HepG2 (cell line): ENCODE measurements around the gene DST. TPM values are rescaled to one million over a fixed set of nuclear protein-coding genes. Genes with fewer than 3 reads are reported as not detected.

Source experiments
- AGO2 ChIP-seq: fragments of 200-400 bp; formaldehyde crosslinking; optimal IDR thresholded peaks from 2 replicates; pipeline ENCODE3; 2017; ENCODE audit warnings: mild to moderate bottlenecking, low read depth, low read length, moderate library complexity
- ASH2L ChIP-seq: fragments of 300-600, 200-600 bp; sonication (generic); IDR thresholded peaks from 2 replicates; pipeline ENCODE4 v1.7.0; 2017; ENCODE audit warnings: low read depth, mild to moderate bottlenecking, moderate library complexity, mixed read lengths, low read length; ENCODE audit not compliant: insufficient read length
- CC2D1A ChIP-seq: sonication (generic); formaldehyde crosslinking; IDR thresholded peaks from 2 replicates; pipeline ENCODE4 v1.8.1; 2023; ENCODE audit warnings: mild to moderate bottlenecking, missing genetic modification reagents
- CENPT ChIP-seq: sonication (generic); formaldehyde crosslinking; IDR thresholded peaks from 2 replicates; pipeline ENCODE4 v1.8.0; 2022; ENCODE audit warnings: low read depth, mild to moderate bottlenecking, moderate library complexity, missing genetic modification reagents
- EEA1 ChIP-seq: sonication (generic); formaldehyde crosslinking; IDR thresholded peaks from 2 replicates; pipeline ENCODE4 v1.5.1; 2020; ENCODE audit warnings: mild to moderate bottlenecking, missing genetic modification reagents, borderline replicate concordance
- FOSL2 ChIP-seq: sonication (generic); formaldehyde crosslinking; IDR thresholded peaks from 2 replicates; pipeline ENCODE4 v1.4.0; 2020; ENCODE audit warnings: missing genetic modification reagents
- FOXK2 ChIP-seq: fragments of 450-650 bp; IDR thresholded peaks from 2 replicates; pipeline ENCODE4 v1.6.1; 2016
- HDAC6 ChIP-seq: fragments of 200-600 bp; sonication (generic); IDR thresholded peaks from 2 replicates; pipeline ENCODE4 v1.7.0; 2017; ENCODE audit warnings: mild to moderate bottlenecking, antibody characterized with exemption, low read length, low read depth
- HNRNPH1 ChIP-seq: fragments of 200-400 bp; formaldehyde crosslinking; optimal IDR thresholded peaks from 2 replicates; pipeline ENCODE3; 2017; ENCODE audit warnings: mild to moderate bottlenecking, low read depth, low read length
- KMT2A ChIP-seq: sonication (generic); formaldehyde crosslinking; IDR thresholded peaks from 2 replicates; pipeline ENCODE4 v1.4.0; 2020; ENCODE audit warnings: missing genetic modification reagents
- MXD4 ChIP-seq: IDR thresholded peaks from 2 replicates; pipeline ENCODE4 v1.6.1; 2016; ENCODE audit warnings: mild to moderate bottlenecking, missing biosample characterization, missing genetic modification reagents
- NCOA1 ChIP-seq: sonication (generic); formaldehyde crosslinking; IDR thresholded peaks from 2 replicates; pipeline ENCODE4 v1.9.0; 2021; ENCODE audit warnings: missing genetic modification reagents
- NFATC3 ChIP-seq: sonication (generic); formaldehyde crosslinking; IDR thresholded peaks from 2 replicates; pipeline ENCODE4 v1.5.1; 2020; ENCODE audit warnings: mild to moderate bottlenecking, missing genetic modification reagents
- RARG ChIP-seq: sonication (generic); formaldehyde crosslinking; IDR thresholded peaks from 2 replicates; pipeline ENCODE4 v1.4.0; 2020; ENCODE audit warnings: low read depth, mild to moderate bottlenecking, missing genetic modification reagents
- RXRA ChIP-seq: sonication (generic); formaldehyde crosslinking; IDR thresholded peaks from 2 replicates; pipeline ENCODE4 v1.5.1; 2020; ENCODE audit warnings: missing genetic modification reagents
- SAP130 ChIP-seq: IDR thresholded peaks from 2 replicates; pipeline ENCODE4 v1.6.1; 2016; ENCODE audit warnings: low read depth
- SATB2 ChIP-seq: sonication (generic); formaldehyde crosslinking; IDR thresholded peaks from 2 replicates; pipeline ENCODE4 v1.5.0; 2020; ENCODE audit warnings: missing genetic modification reagents
- SMAD3 ChIP-seq: sonication (generic); formaldehyde crosslinking; IDR thresholded peaks from 2 replicates; pipeline ENCODE4 v1.4.0; 2020; ENCODE audit warnings: missing genetic modification reagents
- ZBTB21 ChIP-seq: sonication (generic); formaldehyde crosslinking; IDR thresholded peaks from 2 replicates; pipeline ENCODE4 v1.4.0; 2020; ENCODE audit warnings: missing genetic modification reagents
- ZNF354B ChIP-seq: sonication (generic); formaldehyde crosslinking; IDR thresholded peaks from 2 replicates; pipeline ENCODE4 v1.8.0; 2022; ENCODE audit warnings: mild to moderate bottlenecking, missing genetic modification reagents
- ZNF616 ChIP-seq: sonication (generic); formaldehyde crosslinking; IDR thresholded peaks from 2 replicates; pipeline ENCODE4 v1.5.0; 2020; ENCODE audit warnings: low read depth, mild to moderate bottlenecking, missing genetic modification reagents
- ZNF878 ChIP-seq: sonication (generic); formaldehyde crosslinking; IDR thresholded peaks from 2 replicates; pipeline ENCODE4 v1.8.1; 2023; ENCODE audit warnings: mild to moderate bottlenecking, missing genetic modification reagents, moderate library complexity
- polyA plus RNA-seq, 8 experiments: library from polyadenylated mRNA; depleted of rRNA in 3 of 8; stranded (reverse) in 7 of 8; unstranded in 1 of 8; fragments of >200 nt; fragmentation: Illumina TruSeq in 4 of 8; extraction: Trizol in 4 of 8; gene quantifications; 2 replicates each; pipeline versions ENCODE4 v1.2.1 to v1.2.3, GENCODE V29; 2011 to 2016; ENCODE audit warnings: low read depth in 4 of 8, missing spikeins in 1 of 8, mixed read lengths in 1 of 8; ENCODE audit not compliant: insufficient read depth in 1 of 8
- total RNA-seq, 5 experiments: library from RNA; depleted of rRNA; stranded (reverse); fragments of >200 nt; fragmentation: Illumina TruSeq; extraction: Trizol; gene quantifications; 2 replicates each; pipeline ENCODE4 v1.2.3, GENCODE V29; 2016; ENCODE audit warnings: low read depth in 1 of 5
- TF ChIP-seq, protein P1 (sequence below): sonication (generic); formaldehyde crosslinking; IDR thresholded peaks from 2 replicates; pipeline ENCODE4 v1.5.0; 2020; ENCODE audit warnings: mild to moderate bottlenecking, missing genetic modification reagents, borderline replicate concordance
- TF ChIP-seq, protein P2 (sequence below): IDR thresholded peaks from 2 replicates; pipeline ENCODE4 v1.4.0; 2020; ENCODE audit warnings: mild to moderate bottlenecking, missing genetic modification reagents

The DST gene
- total and polyA plus RNA-seq, 2 of the 13 experiments (the other 11 are each of a cell fraction or from before 2014, with no cell fraction given): 64.4 to 89.0 TPM

DNA sequence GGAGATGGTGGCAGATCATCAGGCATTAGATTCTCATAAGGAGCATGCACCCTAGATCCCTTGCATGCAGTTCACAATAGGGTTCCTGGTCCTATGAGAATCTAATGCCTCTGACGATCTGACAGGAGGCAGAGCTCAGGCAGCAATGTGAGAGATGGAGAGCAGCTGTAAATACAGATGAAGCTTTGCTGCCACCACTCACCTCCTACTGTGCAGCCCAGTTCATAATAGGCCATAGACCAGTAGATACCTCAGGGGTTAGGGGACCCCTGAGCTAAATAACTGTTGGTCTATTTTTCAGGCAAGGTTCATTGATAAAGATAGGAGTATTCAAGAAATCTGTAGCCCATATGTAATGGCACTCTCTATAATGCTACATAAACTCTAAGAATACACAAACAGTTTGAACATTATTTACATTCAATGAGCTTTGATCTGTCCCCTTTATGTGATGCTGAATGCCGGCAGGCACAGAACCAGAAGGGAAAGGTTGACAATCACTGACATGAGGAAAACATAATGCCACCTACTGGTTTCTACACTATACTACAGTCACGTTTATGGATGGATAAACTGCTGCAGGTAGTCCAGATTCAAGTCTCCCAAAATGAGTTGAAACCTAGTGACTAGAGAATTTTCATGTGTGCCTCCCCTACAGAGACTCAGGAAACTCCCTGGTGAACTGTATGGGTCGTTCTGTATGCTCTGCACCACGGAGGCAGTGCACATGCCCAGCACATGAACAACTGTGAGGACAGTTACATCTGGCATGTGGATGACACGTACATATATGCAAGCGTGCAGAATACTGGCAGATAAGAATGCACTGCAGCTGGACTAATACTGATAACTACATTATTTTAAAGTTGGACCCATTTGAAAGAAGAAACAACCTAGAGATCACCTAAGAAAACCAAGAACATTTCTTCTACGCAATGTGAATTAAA lies 72.0 kb downstream of the DST start (continued):
- TF ChIP-seq, protein P1, sequence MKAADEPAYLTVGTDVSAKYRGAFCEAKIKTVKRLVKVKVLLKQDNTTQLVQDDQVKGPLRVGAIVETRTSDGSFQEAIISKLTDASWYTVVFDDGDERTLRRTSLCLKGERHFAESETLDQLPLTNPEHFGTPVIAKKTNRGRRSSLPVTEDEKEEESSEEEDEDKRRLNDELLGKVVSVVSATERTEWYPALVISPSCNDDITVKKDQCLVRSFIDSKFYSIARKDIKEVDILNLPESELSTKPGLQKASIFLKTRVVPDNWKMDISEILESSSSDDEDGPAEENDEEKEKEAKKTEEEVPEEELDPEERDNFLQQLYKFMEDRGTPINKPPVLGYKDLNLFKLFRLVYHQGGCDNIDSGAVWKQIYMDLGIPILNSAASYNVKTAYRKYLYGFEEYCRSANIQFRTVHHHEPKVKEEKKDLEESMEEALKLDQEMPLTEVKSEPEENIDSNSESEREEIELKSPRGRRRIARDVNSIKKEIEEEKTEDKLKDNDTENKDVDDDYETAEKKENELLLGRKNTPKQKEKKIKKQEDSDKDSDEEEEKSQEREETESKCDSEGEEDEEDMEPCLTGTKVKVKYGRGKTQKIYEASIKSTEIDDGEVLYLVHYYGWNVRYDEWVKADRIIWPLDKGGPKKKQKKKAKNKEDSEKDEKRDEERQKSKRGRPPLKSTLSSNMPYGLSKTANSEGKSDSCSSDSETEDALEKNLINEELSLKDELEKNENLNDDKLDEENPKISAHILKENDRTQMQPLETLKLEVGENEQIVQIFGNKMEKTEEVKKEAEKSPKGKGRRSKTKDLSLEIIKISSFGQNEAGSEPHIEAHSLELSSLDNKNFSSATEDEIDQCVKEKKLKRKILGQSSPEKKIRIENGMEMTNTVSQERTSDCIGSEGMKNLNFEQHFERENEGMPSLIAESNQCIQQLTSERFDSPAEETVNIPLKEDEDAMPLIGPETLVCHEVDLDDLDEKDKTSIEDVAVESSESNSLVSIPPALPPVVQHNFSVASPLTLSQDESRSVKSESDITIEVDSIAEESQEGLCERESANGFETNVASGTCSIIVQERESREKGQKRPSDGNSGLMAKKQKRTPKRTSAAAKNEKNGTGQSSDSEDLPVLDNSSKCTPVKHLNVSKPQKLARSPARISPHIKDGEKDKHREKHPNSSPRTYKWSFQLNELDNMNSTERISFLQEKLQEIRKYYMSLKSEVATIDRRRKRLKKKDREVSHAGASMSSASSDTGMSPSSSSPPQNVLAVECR: no peak
- TF ChIP-seq RXRA (CRISPR knock-in tag) (no peak), EEA1 (CRISPR knock-in tag) (no peak), NCOA1 (CRISPR knock-in tag) (no peak), RARG (CRISPR knock-in tag) (no peak), KMT2A (CRISPR knock-in tag) (no peak), ZNF354B (no peak), ZNF878 (no peak), MXD4 (CRISPR knock-in tag) (no peak), CENPT (CRISPR knock-in tag) (no peak), HNRNPH1 (no peak), FOSL2 (CRISPR knock-in tag) (0 out of 2 replicates have a peak, but pooled peaks have one; percentile 13), FOXK2 (no peak), SMAD3 (CRISPR knock-in tag) (peak; percentile 41; the same call in 1 of the 2 replicates), ZBTB21 (CRISPR knock-in tag) (no peak), ASH2L (no peak), ZNF616 (CRISPR knock-in tag) (no peak), HDAC6 (no peak), NFATC3 (no peak), SAP130 (no peak), SATB2 (no peak), CC2D1A (CRISPR knock-in tag) (no peak), AGO2 (no peak)
- TF ChIP-seq, protein P2, sequence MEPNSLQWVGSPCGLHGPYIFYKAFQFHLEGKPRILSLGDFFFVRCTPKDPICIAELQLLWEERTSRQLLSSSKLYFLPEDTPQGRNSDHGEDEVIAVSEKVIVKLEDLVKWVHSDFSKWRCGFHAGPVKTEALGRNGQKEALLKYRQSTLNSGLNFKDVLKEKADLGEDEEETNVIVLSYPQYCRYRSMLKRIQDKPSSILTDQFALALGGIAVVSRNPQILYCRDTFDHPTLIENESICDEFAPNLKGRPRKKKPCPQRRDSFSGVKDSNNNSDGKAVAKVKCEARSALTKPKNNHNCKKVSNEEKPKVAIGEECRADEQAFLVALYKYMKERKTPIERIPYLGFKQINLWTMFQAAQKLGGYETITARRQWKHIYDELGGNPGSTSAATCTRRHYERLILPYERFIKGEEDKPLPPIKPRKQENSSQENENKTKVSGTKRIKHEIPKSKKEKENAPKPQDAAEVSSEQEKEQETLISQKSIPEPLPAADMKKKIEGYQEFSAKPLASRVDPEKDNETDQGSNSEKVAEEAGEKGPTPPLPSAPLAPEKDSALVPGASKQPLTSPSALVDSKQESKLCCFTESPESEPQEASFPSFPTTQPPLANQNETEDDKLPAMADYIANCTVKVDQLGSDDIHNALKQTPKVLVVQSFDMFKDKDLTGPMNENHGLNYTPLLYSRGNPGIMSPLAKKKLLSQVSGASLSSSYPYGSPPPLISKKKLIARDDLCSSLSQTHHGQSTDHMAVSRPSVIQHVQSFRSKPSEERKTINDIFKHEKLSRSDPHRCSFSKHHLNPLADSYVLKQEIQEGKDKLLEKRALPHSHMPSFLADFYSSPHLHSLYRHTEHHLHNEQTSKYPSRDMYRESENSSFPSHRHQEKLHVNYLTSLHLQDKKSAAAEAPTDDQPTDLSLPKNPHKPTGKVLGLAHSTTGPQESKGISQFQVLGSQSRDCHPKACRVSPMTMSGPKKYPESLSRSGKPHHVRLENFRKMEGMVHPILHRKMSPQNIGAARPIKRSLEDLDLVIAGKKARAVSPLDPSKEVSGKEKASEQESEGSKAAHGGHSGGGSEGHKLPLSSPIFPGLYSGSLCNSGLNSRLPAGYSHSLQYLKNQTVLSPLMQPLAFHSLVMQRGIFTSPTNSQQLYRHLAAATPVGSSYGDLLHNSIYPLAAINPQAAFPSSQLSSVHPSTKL (CRISPR knock-in tag): peak; percentile 16; the same call in 1 of the 2 replicates
